Natural killer cell treated with Interleukin-12 subunit alpha and Interleukin-12 subunit beta and Interleukin-15 and Interleukin-18, amount 100 ng/mL, for 72 hours (primary cell): ENCODE measurements around the gene WNT2B. TPM values are rescaled to one million over a fixed set of nuclear protein-coding genes. Genes with fewer than 3 reads are reported as not detected.

Experiments
- total RNA-seq, 2 donors: library from RNA; stranded (reverse); gene quantifications; one replicate each; pipeline ENCODE4 v1.2.3, GENCODE V29; 2022

WNT2B gene
- total RNA-seq, 2 donors from 2014 or later, result 0.14 to 0.86 TPM

Other genes with a start within 250 kb of the WNT2B start
- 1 to 10 TPM in 1 of 2 donors, under 1 TPM in 1; 0.67 to 1.8 TPM for gene CTTNBP2NL, start 112.8 kb upstream of the WNT2B start, total RNA-seq
- gene ST7L, start 110.2 kb downstream of the WNT2B start, total RNA-seq, result 10 to 100 TPM; 11.9 to 19.2 TPM
- gene CAPZA1, start 110.9 kb downstream of the WNT2B start, total RNA-seq, result 100 to 1,000 TPM; 213 to 259 TPM
- 10 to 100 TPM; 71.0 to 78.0 TPM for gene MOV10, start 165.7 kb downstream of the WNT2B start, total RNA-seq
- 100 to 1,000 TPM in 1 of 2 donors, 10 to 100 TPM in 1; 77.2 to 132 TPM for gene RHOC, start 198.2 kb downstream of the WNT2B start, total RNA-seq
- not detected for gene PPM1J, start 206.4 kb downstream of the WNT2B start, total RNA-seq